Stimulated activated CD4-positive, alpha-beta T cell treated with anti-CD3 and anti-CD28 coated beads, TNF-alpha, amount 100 ng/mL, for 1 hour (primary cell): ENCODE data around the gene B4GAT1.
"Not testable (repeated sequence)": the region's sequence is repeated elsewhere in the genome, so short reads cannot be mapped to it uniquely, and the experiment has no call there.

Experiments
- DNase-seq, 3 donors: peaks; one replicate each; pipeline ENCODE4 v3.0.0-alpha.2; 2020; ENCODE audit warnings: low read depth in 3 of 3, low spot score in 1 of 3

Gene B4GAT1

DNA sequence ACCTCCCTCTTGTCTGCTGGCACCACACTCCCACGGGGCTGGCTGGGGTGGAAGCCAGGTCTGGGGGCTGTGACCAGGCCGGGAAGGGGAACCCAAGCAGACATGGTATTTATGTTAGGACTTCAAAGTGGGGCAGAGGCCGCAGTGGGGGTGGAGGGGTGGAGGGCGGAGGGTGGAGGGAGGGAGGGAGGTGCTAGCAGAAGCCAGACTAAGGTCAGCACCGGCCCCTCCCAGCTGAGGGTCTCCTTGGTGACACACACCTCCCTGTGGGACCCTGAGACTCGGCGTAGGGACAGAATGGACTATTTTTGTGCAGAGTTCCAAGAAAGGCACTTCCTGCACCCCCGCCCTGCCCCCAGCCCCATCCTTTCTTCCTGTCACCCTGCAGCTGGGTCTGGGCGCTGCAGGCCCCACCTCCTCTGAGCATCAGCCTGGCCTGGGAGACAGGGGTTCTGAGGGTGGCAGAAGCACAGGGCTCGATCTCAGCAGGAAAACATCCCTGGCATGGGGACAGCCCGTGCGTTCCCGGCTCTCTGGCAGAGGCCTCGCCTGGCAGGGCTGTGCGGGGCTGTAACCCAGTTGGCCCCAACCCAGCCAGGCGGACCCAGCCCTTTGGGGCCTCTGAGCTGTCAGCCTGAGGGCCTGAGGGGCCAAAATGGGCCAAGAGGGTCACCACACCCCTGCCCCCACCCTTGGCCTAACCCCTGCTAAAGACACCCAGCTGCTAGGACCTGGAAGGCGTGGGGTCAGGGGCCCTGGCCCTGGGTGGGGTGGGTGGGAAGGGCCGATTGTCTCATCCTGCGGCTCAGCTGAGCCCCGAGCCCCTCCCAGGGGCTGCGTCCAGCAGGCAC, 20.9 kb downstream of the B4GAT1 start:
- no peak for DNase-seq

- no peak for DNase-seq
Measured at GRCh38 chr11:66325263-66325671, 22.2 kb downstream of the B4GAT1 start.

GRCh38 chr11:66324664-66325063, 22.8 kb downstream of the B4GAT1 start:
- no peak for DNase-seq

DNA sequence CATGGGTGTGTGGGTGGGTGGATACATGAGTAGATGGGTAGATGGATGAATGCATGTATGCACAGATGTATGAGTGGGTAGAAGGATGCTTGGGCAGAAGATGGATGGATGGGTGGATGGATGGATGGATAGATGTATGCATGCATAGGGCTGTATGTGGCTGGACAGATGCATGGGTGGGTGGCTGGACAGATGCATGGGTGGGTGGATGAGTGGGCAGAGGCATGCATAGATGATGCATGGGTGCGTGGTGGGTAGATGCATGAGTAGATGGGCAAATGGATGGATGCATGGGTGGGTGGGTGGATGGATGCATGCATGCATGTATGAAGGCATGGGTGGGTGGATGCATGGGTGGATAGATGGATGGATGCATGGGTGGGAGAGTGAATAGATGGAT, 23.7 kb downstream of the B4GAT1 start:
- no peak for DNase-seq

DNA sequence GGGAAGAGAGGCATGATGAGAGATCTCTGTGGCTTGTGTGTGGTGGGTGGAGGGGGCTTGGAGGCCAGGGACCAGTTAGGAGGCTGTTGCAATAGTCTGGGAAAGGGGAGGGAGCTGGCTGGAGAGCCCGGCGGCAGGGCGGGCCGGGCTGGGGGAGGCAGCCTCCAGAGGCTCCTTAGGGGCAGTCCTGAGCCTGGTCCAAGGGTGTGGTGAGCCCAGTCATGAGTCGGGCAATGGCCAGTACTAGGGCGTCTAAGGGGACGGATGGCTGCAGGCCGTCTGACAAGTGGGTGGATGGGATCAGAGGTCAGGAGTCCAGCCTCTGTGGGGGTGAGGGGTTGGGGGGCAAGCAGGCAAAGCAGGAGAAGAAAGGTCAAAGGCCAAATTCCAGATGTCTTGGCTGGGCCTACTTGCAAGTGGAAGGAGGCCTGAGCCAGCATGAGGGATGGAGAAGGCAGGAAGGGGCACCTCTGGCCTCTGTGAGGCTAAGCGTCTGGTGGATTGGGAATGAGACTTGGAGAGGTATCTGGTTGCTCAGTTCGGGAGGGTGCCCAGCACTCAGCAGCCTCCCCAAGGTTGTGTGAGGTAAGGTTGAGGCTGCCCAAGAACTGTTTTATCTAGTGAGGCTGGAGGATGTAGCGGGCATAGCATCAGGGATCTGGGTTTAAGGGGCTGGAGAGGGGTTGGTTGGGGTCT, 24.5 kb downstream of the B4GAT1 start:
- DNase-seq = no peak

DNA sequence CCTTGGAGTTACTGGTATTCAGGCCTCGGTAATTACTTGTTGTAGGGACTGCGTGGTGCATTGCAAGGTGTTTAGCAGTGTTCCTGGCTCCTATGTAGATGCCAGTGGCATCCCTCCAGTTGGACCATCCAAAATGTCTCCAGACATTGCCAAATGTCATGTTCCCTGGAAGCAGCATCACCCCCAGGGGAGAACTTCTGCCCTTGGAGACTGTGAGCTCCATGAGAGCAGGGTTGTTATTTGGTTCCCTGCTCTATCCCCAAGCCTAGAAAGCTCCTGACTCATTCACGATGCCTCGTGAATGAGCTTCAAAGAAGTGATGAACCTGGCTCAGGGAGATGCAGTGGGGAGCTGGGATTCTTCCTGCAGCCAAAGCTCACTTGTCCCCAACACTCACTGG, 25.8 kb downstream of the B4GAT1 start:
- DNase-seq = no peak

GRCh38 chr11:66320748-66321147, 26.7 kb downstream of the B4GAT1 start:
- DNase-seq = not testable (repeated sequence)

DNA sequence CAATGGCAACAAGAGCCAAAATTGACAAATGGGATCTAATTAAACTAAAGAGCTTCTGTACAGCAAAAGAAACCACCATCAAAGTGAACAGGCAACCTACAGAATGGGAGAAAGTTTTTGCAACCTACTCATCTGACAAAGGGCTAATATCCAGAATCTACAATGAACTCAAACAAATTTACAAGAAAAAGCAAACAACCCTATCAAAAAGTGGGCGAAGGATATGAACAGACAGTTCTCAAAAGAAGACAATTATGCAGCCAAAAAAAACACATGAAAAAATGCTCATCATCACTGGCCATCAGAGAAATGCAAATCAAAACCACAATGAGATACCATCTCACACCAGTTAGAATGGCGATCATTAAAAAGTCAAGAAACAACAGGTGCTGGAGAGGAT, 27.1 kb downstream of the B4GAT1 start:
- DNase-seq = not testable (repeated sequence)

- DNase-seq = no peak
Measured at GRCh38 chr11:66318600-66318970, 28.8 kb downstream of the B4GAT1 start.

DNA sequence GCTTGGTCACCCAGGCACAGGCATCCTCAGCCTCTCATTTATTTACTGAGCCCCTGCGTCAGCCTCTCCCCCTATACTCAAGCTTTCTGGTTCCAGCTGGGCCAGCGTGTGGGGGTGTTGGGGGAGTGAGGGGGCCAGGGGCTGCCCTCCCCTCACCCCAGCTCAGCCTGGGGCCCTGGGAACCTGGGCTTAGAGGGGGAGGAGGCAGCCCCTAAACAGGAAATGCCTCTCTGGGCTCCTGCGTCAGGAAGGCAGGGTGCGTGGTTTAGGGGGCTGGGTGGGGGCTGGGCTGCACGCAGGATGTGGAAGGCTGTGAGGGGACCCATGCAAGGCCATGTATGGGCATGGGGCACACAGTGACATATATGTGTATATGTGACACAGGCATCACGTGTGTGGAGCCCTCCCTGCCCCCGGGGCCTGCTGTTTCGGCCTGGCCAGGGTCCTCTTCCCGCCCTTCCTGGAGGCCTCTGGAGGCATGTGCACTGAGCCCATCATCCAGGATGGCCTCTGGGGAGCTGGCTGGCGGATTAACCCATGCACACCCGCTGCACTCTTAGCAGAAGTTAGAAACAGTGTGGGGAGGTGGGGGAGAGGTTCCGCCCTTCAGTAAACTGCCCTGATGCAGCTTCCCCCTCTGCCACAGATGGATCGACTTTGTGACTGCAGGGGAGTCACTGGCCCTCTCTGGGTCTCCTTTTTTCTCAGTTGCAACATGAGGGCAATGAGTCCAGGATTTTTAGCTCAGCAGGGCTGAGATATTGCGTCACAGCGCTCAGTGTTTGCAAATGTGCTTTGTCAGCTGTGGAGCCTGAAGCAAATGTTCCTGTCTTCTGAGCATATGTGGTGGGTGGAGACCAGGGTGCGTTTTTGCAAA, 29.5 kb downstream of the B4GAT1 start:
- DNase-seq = no peak

GRCh38 chr11:66317322-66317722, 30.1 kb downstream of the B4GAT1 start:
- no peak for DNase-seq

DNA sequence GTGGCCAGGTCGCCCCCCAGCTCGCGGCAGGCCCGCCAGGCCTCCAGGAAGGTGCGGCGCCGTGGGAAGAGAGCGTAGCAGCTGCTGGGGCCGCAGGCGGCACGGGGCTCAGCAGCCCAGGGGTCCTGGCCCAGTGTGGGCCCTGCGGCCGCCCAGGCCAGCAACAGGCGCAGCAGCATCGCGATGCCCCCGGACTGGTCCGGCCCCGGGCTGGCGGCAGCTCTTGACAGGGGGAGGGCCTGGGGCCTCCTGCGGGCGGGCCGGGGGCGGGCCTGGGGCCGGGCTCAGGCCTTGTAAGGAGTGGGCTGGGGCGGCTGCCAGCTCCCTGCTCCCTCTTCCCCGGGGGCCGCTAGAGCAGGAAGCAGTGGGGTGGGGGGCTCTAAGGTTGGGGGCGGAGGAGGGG, 30.6 kb downstream of the B4GAT1 start, which contains the start of gene CD248:
TSS of gene CD248 (minus strand) at position 196 of the 403 bp plus-strand sequence. CDS start at position 179, 17 bp downstream.
- DNase-seq = no peak

DNA sequence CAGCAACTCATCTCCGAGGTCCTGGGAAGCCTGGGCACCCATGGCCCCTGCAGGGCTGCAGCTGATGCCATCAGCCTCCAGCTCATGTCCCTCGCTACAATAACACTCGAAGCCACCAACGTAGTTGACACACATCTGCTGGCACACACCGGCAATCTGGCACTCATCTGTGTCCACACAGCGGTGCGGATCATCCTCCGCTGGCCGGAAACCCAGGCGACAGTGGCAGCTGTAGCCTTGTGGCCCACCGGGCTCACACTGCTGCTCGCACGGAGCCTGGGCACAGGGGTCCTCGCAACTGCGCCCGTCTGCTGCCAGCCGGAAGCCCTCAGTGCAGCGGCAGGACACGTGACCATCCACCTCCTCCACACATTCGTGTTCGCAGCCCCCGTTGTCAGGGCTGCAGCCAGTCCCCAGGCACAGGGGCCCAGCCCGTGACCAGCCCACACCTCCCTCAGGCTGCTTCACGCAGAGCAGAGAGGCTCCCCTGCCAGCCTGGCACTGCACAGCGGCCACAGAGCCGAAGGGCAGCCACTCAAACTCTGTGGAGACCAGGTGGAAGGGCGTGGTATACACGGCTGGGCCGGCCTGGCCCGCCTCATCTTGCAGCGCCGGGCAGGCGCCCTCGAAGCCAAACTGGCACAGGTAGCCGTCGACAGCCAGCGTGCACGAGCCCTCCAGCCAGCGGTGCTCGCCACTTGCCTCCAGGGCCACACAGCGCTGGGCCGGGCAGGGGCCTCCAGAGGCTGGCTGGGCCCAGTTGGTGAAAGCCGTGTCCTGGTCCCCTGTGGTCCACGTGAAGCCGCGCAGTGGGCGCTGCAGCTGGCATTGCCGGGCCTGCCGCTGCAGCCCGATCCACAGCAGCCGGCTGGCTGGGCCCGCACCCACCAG, 31.3 kb downstream of the B4GAT1 start:
- no peak for DNase-seq

DNA sequence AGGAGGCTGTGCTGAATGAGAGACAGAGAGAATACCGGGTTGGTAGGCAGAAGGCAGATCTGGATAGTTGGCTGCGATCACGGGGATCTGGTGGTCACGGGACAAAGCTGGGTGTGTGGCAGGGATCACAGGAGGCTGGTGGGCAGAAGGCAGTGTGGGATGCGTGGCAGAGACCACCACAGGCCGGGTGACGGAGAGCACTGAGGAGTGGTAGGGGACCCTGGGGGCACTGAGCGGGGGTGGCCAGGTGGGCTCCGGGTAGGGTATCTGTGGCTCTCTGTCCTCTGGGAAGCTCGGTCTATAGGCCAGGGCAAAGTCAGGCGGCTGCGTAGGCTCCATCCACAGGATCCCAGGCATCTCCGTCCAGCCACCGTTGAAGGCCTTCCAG, 31.9 kb downstream of the B4GAT1 start:
- no peak for DNase-seq

DNA sequence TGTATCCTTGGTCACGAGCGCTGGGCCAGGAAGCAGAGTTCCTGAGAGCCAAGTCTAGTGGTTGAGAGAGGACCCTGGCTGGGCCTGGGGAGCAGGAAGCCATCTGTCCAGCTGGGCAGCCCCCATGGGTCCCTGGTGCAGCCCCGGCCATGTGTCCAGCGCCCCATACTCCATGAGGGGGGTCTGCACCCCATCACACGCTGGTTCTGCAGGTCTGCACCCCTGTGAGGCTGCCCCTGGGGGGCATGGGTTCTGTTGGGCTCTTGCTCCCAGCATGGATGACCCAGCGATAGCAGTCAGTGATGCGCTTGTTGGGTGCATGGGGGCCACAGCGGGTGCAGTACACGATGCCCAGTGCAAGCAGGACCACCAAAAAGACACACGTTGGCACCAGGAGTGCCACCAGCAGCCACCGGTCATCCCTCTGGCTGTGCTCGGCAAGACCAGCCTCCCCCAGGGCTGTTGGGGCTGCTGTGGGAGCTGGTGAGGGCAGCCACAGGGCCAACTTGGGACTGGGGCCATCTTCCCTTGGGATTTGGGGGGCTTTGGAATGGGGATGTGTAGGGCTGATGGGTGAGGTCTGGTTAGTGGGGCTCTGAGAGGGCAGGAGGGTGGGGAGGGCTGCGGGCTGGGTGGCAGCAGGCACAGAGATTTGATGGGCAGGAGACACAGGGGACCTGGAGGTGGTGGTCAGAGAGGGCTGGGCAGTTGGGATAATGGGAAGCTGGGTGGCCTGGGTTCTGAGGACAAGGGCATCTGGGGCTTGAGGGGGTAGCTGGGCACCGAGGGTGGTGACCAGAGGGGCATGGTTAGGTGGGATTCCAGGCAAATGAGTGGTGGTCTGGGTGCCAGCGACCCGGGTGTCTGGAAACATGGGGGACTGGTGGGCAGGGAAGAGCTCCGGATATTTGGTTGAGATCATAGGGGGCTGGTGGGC, 32.6 kb downstream of the B4GAT1 start:
- no peak for DNase-seq

- no peak for DNase-seq
Measured at GRCh38 chr11:66314186-66314501, 33.3 kb downstream of the B4GAT1 start.

GRCh38 chr11:66313321-66314185, 33.9 kb downstream of the B4GAT1 start:
- no peak for DNase-seq

DNA sequence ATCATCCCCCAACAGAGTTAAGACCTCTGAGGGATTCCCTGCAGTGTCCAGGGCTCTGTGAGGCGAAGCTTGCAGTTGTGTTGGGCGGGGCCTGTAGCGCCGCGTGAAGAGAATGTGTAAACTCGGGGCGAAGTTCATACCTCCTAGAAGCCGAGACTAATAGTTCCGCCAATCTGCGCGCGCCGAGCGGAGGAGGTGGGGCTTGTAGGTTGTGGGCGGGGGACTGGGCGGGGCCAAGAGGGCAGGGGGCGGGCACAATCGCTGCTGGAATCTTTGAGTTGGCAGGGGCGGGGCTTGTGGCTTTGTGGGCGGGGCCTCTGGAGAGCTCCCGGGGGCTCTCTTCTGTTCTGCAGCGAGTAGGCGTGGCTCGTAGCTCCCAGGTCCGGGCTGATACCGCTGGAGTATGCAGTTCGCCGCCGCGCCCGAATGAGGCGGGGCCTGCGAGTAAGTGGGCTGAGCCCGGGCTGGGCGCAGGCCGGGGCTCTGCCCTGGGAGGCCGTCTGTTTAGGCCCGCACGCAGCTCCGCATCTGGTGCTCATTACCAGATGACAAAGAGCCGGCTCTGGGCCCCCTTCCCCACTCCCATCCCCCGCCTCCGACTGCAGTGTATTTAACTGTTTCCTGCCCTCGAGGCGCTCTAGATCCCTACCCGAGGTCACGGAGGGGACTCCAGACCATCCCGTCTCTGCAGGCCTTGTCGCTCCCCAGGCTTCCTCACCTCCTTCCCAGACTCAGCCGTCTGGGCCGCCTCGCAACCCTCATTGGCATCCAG, 34.7 kb downstream of the B4GAT1 start:
- peak; percentile 95 to 99 (median 98) for DNase-seq
